HepG2 (cell line): ENCODE measurements around the gene G6PC3. TPM values are rescaled to one million over a fixed set of nuclear protein-coding genes. Genes with fewer than 3 reads are reported as not detected.
A peak's percentile ranks its signal among the peaks of the same experiment; 100 is the strongest.

ENCODE experiments used
- HMGA1 ChIP-seq: sonication (generic); formaldehyde crosslinking; conservative IDR thresholded peaks from 2 replicates; pipeline ENCODE4 v1.4.0; 2020; ENCODE audit warnings: missing genetic modification reagents
- MAZ ChIP-seq, 2 experiments: sonication (generic) in 1 of 2; formaldehyde crosslinking in 1 of 2; IDR thresholded peaks; 2 replicates each; pipeline versions ENCODE4 v1.5.0 to v1.6.1; 2012 to 2020; ENCODE audit warnings: low read depth in 2 of 2, mild to moderate bottlenecking in 2 of 2, borderline replicate concordance in 1 of 2, improper control_type of control experiment in 1 of 2, low read length in 1 of 2, missing genetic modification reagents in 1 of 2, moderate library complexity in 1 of 2
- MIXL1 ChIP-seq: IDR thresholded peaks from 2 replicates; pipeline ENCODE4 v1.6.1; 2016
- MYNN ChIP-seq: sonication (generic); formaldehyde crosslinking; IDR thresholded peaks from 2 replicates; pipeline ENCODE4 v1.4.0; 2020; ENCODE audit warnings: mild to moderate bottlenecking, low read depth, missing genetic modification reagents
- RBFOX2 ChIP-seq: fragments of 200-400 bp; formaldehyde crosslinking; IDR thresholded peaks from 2 replicates; pipeline ENCODE4 v1.6.1; 2017; ENCODE audit warnings: low read depth, mild to moderate bottlenecking, low read length
- SALL2 ChIP-seq: sonication (generic); formaldehyde crosslinking; IDR thresholded peaks from 2 replicates; pipeline ENCODE4 v1.8.1; 2023; ENCODE audit warnings: mild to moderate bottlenecking, missing genetic modification reagents, inconsistent platforms
- SMARCC2 ChIP-seq: fragments of 450-650 bp; IDR thresholded peaks from 2 replicates; pipeline ENCODE4 v1.6.1; 2017; ENCODE audit warnings: antibody characterized with exemption, mild to moderate bottlenecking
- SP140L ChIP-seq: sonication (generic); formaldehyde crosslinking; IDR thresholded peaks from 2 replicates; pipeline ENCODE4 v1.4.0; 2020; ENCODE audit warnings: missing genetic modification reagents, borderline replicate concordance
- ZNF234 ChIP-seq: sonication (generic); formaldehyde crosslinking; conservative IDR thresholded peaks from 2 replicates; pipeline ENCODE4 v1.5.1; 2020; ENCODE audit warnings: mild to moderate bottlenecking, missing genetic modification reagents
- ZNF24 ChIP-seq: fragments of 450-650 bp; IDR thresholded peaks from 2 replicates; pipeline ENCODE4 v1.6.1; 2017; ENCODE audit warnings: antibody characterized with exemption, mild to moderate bottlenecking
- ZNF354B ChIP-seq: sonication (generic); formaldehyde crosslinking; IDR thresholded peaks from 2 replicates; pipeline ENCODE4 v1.8.0; 2022; ENCODE audit warnings: mild to moderate bottlenecking, missing genetic modification reagents
- ZNF382 ChIP-seq: sonication (generic); formaldehyde crosslinking; IDR thresholded peaks from 2 replicates; pipeline ENCODE4 v1.5.0; 2020; ENCODE audit warnings: missing genetic modification reagents, mild to moderate bottlenecking, borderline replicate concordance
- ZNF510 ChIP-seq: sonication (generic); formaldehyde crosslinking; IDR thresholded peaks from 2 replicates; pipeline ENCODE4 v1.4.0; 2020; ENCODE audit warnings: low read depth, mild to moderate bottlenecking, missing genetic modification reagents
- ZNF563 ChIP-seq: sonication (generic); formaldehyde crosslinking; IDR thresholded peaks from 2 replicates; pipeline ENCODE4 v1.8.0; 2022; ENCODE audit warnings: mild to moderate bottlenecking, moderate library complexity, missing genetic modification reagents
- ZNF570 ChIP-seq: sonication (generic); formaldehyde crosslinking; IDR thresholded peaks from 2 replicates; pipeline ENCODE4 v1.4.0; 2020; ENCODE audit warnings: mild to moderate bottlenecking, missing genetic modification reagents, borderline replicate concordance
- ZNF598 ChIP-seq: sonication (generic); formaldehyde crosslinking; IDR thresholded peaks from 2 replicates; pipeline ENCODE4 v1.5.1; 2020; ENCODE audit warnings: mild to moderate bottlenecking, missing genetic modification reagents, borderline replicate concordance
- ZNF816 ChIP-seq: sonication (generic); formaldehyde crosslinking; IDR thresholded peaks from 2 replicates; pipeline ENCODE4 v1.8.0; 2022; ENCODE audit warnings: missing genetic modification reagents, mild to moderate bottlenecking, borderline replicate concordance
- polyA plus RNA-seq, 8 experiments: library from polyadenylated mRNA; depleted of rRNA in 3 of 8; stranded (reverse) in 7 of 8; unstranded in 1 of 8; fragments of >200 nt; fragmentation: Illumina TruSeq in 4 of 8; extraction: Trizol in 4 of 8; gene quantifications; 2 replicates each; pipeline versions ENCODE4 v1.2.1 to v1.2.3, GENCODE V29; 2011 to 2016; ENCODE audit warnings: low read depth in 4 of 8, missing spikeins in 1 of 8, mixed read lengths in 1 of 8; ENCODE audit not compliant: insufficient read depth in 1 of 8
- total RNA-seq, 5 experiments: library from RNA; depleted of rRNA; stranded (reverse); fragments of >200 nt; fragmentation: Illumina TruSeq; extraction: Trizol; gene quantifications; 2 replicates each; pipeline ENCODE4 v1.2.3, GENCODE V29; 2016; ENCODE audit warnings: low read depth in 1 of 5
- TF ChIP-seq, protein P1 (sequence below): sonication (generic); formaldehyde crosslinking; IDR thresholded peaks from 2 replicates; pipeline ENCODE4 v1.4.0; 2020; ENCODE audit warnings: mild to moderate bottlenecking, missing genetic modification reagents, borderline replicate concordance
- TF ChIP-seq, protein P2 (sequence below): sonication (generic); formaldehyde crosslinking; IDR thresholded peaks from 2 replicates; pipeline ENCODE4 v1.9.0; 2021; ENCODE audit warnings: missing genetic modification reagents, borderline replicate concordance

The G6PC3 gene
- total and polyA plus RNA-seq, 2 of the 13 experiments (the other 11 are each of a cell fraction or from before 2014, with no cell fraction given), result 38.5 to 75.8 TPM

DNA sequence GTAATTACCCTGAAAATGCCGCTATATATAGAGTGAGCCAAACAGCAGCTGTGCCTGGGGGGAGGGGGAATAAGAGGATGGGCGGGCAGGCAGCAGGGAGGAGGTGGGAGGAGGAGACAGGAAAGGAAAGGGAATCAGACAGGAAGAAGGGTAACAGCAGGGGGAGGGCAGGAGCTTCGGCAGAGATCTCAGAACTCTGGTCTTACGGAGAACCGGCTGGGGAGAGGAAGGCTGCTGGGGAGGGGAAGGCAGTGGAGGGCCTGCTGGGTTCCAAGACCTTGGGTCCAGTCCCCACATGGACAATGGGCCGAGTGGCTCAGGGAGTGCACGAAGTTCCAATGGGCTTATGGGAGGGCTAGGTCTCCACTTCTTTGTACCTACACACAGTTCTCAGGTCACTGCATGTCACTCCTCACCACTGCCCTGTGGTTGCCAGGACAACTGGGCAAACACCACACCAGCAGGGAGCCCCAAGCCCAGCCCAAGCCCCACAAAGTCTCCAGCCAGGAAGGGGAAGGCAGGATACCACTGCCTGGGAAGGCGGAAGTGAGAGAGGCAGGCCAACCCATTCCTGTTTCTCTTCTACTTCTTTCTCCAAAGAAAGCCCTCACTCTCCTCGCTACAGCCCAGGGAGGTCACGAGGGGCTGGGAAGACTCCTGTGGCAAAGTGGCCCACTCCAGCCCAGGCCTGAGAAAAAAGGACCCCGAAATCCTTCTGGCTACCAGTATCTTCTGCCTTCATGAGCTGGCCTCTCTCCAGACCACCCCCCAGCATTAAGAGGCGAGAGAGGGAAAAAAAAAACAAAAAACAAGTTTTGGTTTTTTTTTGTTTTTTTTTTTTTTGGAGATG lies 25.3 kb downstream of the G6PC3 start (continued):
- no peak for TF ChIP-seq ZNF354B (CRISPR knock-in tag)
- TF ChIP-seq ZNF563, result no peak
- no peak for TF ChIP-seq ZNF234 (CRISPR knock-in tag)
- TF ChIP-seq, protein P1, sequence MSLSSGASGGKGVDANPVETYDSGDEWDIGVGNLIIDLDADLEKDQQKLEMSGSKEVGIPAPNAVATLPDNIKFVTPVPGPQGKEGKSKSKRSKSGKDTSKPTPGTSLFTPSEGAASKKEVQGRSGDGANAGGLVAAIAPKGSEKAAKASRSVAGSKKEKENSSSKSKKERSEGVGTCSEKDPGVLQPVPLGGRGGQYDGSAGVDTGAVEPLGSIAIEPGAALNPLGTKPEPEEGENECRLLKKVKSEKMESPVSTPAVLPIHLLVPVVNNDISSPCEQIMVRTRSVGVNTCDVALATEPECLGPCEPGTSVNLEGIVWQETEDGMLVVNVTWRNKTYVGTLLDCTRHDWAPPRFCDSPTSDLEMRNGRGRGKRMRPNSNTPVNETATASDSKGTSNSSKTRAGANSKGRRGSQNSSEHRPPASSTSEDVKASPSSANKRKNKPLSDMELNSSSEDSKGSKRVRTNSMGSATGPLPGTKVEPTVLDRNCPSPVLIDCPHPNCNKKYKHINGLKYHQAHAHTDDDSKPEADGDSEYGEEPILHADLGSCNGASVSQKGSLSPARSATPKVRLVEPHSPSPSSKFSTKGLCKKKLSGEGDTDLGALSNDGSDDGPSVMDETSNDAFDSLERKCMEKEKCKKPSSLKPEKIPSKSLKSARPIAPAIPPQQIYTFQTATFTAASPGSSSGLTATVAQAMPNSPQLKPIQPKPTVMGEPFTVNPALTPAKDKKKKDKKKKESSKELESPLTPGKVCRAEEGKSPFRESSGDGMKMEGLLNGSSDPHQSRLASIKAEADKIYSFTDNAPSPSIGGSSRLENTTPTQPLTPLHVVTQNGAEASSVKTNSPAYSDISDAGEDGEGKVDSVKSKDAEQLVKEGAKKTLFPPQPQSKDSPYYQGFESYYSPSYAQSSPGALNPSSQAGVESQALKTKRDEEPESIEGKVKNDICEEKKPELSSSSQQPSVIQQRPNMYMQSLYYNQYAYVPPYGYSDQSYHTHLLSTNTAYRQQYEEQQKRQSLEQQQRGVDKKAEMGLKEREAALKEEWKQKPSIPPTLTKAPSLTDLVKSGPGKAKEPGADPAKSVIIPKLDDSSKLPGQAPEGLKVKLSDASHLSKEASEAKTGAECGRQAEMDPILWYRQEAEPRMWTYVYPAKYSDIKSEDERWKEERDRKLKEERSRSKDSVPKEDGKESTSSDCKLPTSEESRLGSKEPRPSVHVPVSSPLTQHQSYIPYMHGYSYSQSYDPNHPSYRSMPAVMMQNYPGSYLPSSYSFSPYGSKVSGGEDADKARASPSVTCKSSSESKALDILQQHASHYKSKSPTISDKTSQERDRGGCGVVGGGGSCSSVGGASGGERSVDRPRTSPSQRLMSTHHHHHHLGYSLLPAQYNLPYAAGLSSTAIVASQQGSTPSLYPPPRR (CRISPR knock-in tag), result peak; percentile 64
- no peak for TF ChIP-seq MIXL1 (CRISPR knock-in tag)
- TF ChIP-seq ZNF570, result no peak
- TF ChIP-seq ZNF816 (CRISPR knock-in tag), result no peak
- 0 out of 2 replicates have a peak, but pooled peaks have one; percentile 40 for TF ChIP-seq RBFOX2
- 0 out of 2 replicates have a peak, but pooled peaks have one; percentile 2 for TF ChIP-seq MAZ (IDR thresholded peaks at IDR 0.05; ENCODE audit: borderline replicate concordance, low read depth, low read length)
- peak; percentile 78 for TF ChIP-seq MAZ (CRISPR knock-in tag; IDR thresholded peaks at IDR 0.05; ENCODE audit: low read depth)
- no peak for TF ChIP-seq ZNF24
- TF ChIP-seq ZNF510 (CRISPR knock-in tag), result no peak
- TF ChIP-seq MYNN (CRISPR knock-in tag), result no peak
- no peak for TF ChIP-seq HMGA1 (CRISPR knock-in tag)
- TF ChIP-seq ZNF598 (CRISPR knock-in tag), result peak; percentile 27; the same call in 1 of the 2 replicates
- TF ChIP-seq SALL2 (CRISPR knock-in tag), result 0 out of 2 replicates have a peak, but pooled peaks have one; percentile 40
- TF ChIP-seq SP140L (CRISPR knock-in tag), result no peak
- TF ChIP-seq ZNF382 (CRISPR knock-in tag), result no peak
- TF ChIP-seq, protein P2, sequence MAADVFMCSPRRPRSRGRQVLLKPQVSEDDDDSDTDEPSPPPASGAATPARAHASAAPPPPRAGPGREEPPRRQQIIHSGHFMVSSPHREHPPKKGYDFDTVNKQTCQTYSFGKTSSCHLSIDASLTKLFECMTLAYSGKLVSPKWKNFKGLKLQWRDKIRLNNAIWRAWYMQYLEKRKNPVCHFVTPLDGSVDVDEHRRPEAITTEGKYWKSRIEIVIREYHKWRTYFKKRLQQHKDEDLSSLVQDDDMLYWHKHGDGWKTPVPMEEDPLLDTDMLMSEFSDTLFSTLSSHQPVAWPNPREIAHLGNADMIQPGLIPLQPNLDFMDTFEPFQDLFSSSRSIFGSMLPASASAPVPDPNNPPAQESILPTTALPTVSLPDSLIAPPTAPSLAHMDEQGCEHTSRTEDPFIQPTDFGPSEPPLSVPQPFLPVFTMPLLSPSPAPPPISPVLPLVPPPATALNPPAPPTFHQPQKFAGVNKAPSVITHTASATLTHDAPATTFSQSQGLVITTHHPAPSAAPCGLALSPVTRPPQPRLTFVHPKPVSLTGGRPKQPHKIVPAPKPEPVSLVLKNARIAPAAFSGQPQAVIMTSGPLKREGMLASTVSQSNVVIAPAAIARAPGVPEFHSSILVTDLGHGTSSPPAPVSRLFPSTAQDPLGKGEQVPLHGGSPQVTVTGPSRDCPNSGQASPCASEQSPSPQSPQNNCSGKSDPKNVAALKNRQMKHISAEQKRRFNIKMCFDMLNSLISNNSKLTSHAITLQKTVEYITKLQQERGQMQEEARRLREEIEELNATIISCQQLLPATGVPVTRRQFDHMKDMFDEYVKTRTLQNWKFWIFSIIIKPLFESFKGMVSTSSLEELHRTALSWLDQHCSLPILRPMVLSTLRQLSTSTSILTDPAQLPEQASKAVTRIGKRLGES (CRISPR knock-in tag), result no peak
- no peak for TF ChIP-seq SMARCC2
